CD4-positive, alpha-beta memory T cell (primary cell): ENCODE data around the gene CAMTA1. TPM values are rescaled to one million over a fixed set of nuclear protein-coding genes. Genes with fewer than 3 reads are reported as not detected.
A peak's percentile ranks its signal among the peaks of the same experiment; 100 is the strongest.

Experiments
- CTCF ChIA-PET: fragments of 350-600 bp; sonication (Branson Sonifier 250); formaldehyde crosslinking; loops from one replicate; lab custom pipeline; 2021; ENCODE audit warnings: inconsistent platforms; ENCODE audit not compliant: partially characterized antibody; lab: Charles Lee
- POLR2A ChIA-PET: fragments of 350-600 bp; sonication (Branson Sonifier 250); formaldehyde crosslinking; loops from one replicate; lab custom pipeline; 2021; ENCODE audit not compliant: partially characterized antibody; lab: Charles Lee
- DNase-seq, 5 donors: peaks; one replicate each; pipeline versions ENCODE4 v3.0.0 to v3.0.0-alpha.2; 2020 to 2022; ENCODE audit warnings: mixed read lengths in 1 of 5
- H3K27ac ChIP-seq: one replicate; pipeline ENCODE4 v1.7.0; 2013; ENCODE audit warnings: low read depth, low read length
- H3K27me3 ChIP-seq: 2 replicates; pipeline ENCODE4 v1.7.0; 2013; ENCODE audit warnings: mild to moderate bottlenecking, low read length, moderate library complexity; ENCODE audit not compliant: insufficient read depth
- H3K36me3 ChIP-seq: 2 replicates; pipeline ENCODE4 v1.7.0; 2013; ENCODE audit warnings: mild to moderate bottlenecking, low read length, moderate library complexity; ENCODE audit not compliant: insufficient read depth
- H3K4me1 ChIP-seq: 2 replicates; pipeline ENCODE4 v1.7.0; 2013; ENCODE audit warnings: mild to moderate bottlenecking, low read length, moderate library complexity; ENCODE audit not compliant: insufficient read depth
- H3K4me3 ChIP-seq, 2 donors: one replicate each; pipeline ENCODE4 v1.7.0; 2013; ENCODE audit warnings: low read length in 2 of 2, mild to moderate bottlenecking in 1 of 2
- H3K9me3 ChIP-seq, 2 donors: one replicate each; pipeline ENCODE4 v1.7.0; 2013; ENCODE audit warnings: low read length in 2 of 2, control low read depth in 1 of 2; ENCODE audit not compliant: control insufficient read depth in 1 of 2
- H3K27ac Mint-ChIP-seq, 7 donors: one replicate each; pipeline ENCODE4 v1.8.0; 2020 to 2021; ENCODE audit warnings: mixed read lengths in 7 of 7, mild to moderate bottlenecking in 6 of 7, inconsistent platforms in 3 of 7, moderate library complexity in 3 of 7
- H3K27me3 Mint-ChIP-seq, 2 donors: one replicate each; pipeline ENCODE4 v1.8.0; 2020 to 2021; ENCODE audit warnings: mixed read lengths in 2 of 2
- H3K36me3 Mint-ChIP-seq, 2 donors: one replicate each; pipeline ENCODE4 v1.8.0; 2020 to 2021; ENCODE audit warnings: mixed read lengths in 2 of 2, inconsistent platforms in 1 of 2, mild to moderate bottlenecking in 1 of 2
- H3K4me1 Mint-ChIP-seq, 4 donors: one replicate each; pipeline ENCODE4 v1.8.0; 2020 to 2021; ENCODE audit warnings: mixed read lengths in 4 of 4, mild to moderate bottlenecking in 1 of 4
- H3K4me3 Mint-ChIP-seq, 8 donors: one replicate each; pipeline ENCODE4 v1.8.0; 2020 to 2021; ENCODE audit warnings: mixed read lengths in 8 of 8, mild to moderate bottlenecking in 7 of 8, moderate library complexity in 6 of 8, inconsistent platforms in 3 of 8
- H3K9me3 Mint-ChIP-seq, 8 donors: one replicate each; pipeline ENCODE4 v1.8.0; 2020 to 2021; ENCODE audit warnings: mixed read lengths in 8 of 8, mild to moderate bottlenecking in 5 of 8, inconsistent platforms in 3 of 8, moderate library complexity in 1 of 8
- intact Hi-C: fragments of 100-400 bp; cut with micrococcal nuclease; formaldehyde crosslinking; loops from one replicate; pipeline ENCODE4 v1.15.1; 2023
- polyA plus RNA-seq, 2 donors: library from polyadenylated mRNA; unstranded; fragments of 300-500 nt; fragmentation: Illumina TruSeq; gene quantifications; one replicate each; pipeline ENCODE4 v1.2.3, GENCODE V29; 2021
- total RNA-seq, 2 experiments: library from RNA; stranded (reverse); gene quantifications; one replicate each; pipeline ENCODE4 v1.2.3, GENCODE V29; 2021

The CAMTA1 gene
- total and polyA plus RNA-seq, 4 experiments from 2014 or later = 39.1 to 118 (median 59.9) TPM

GRCh38 chr1:6987940-6988339, 202.7 kb downstream of the CAMTA1 start:
- Histone ChIP-seq H3K4me3 (no peak overlapping the region), H3K27ac (no peak overlapping the region), H3K9me3 (no peaks in the 10 kb centered on the region), H3K4me1 (no peaks in the 10 kb centered on the region), H3K27me3 (no peaks in the 10 kb centered on the region), H3K36me3 (no peaks in the 10 kb centered on the region)
- ChIA-PET CTCF (no interaction called here), POLR2A (no interaction called here)
- H3K27ac Mint-ChIP-seq = no peak overlapping the region
- H3K4me3 Mint-ChIP-seq = no peak overlapping the region
- H3K27me3 Mint-ChIP-seq = peaks cover 18 to 24% of the 10 kb centered on the region in 2 donors
- intact Hi-C loops = no loop called here
- no peak for DNase-seq
- H3K9me3 Mint-ChIP-seq = peaks cover 0 to 4% (median 0%) of the 10 kb centered on the region in 8 donors
- H3K36me3 Mint-ChIP-seq = no peaks in the 10 kb centered on the region
- no peaks in the 10 kb centered on the region for H3K4me1 Mint-ChIP-seq

- H3K36me3 ChIP-seq = no peaks in the 10 kb centered on the region
- intact Hi-C loops = no loop called here
- no peaks in the 10 kb centered on the region for H3K9me3 ChIP-seq
- H3K4me1 Mint-ChIP-seq = no peaks in the 10 kb centered on the region
- POLR2A ChIA-PET = no interaction called here
- H3K27me3 ChIP-seq = no peaks in the 10 kb centered on the region
- no peak overlapping the region for H3K4me3 Mint-ChIP-seq
- CTCF ChIA-PET = no interaction called here
- no peak for DNase-seq
- no peak overlapping the region for H3K27ac Mint-ChIP-seq
- no peak overlapping the region for H3K4me3 ChIP-seq
- no peaks in the 10 kb centered on the region for H3K4me1 ChIP-seq
- H3K27me3 Mint-ChIP-seq = peaks cover 15 to 22% of the 10 kb centered on the region in 2 donors
- peaks cover 0 to 4% (median 0%) of the 10 kb centered on the region in 8 donors for H3K9me3 Mint-ChIP-seq
- H3K36me3 Mint-ChIP-seq = no peaks in the 10 kb centered on the region
- H3K27ac ChIP-seq = no peak overlapping the region
Observed at GRCh38 chr1:6988796-6989195, 203.5 kb downstream of the CAMTA1 start.

- intact Hi-C loops = no loop called here
- no peak overlapping the region for H3K4me3 ChIP-seq
- H3K36me3 Mint-ChIP-seq = no peaks in the 10 kb centered on the region
- ChIA-PET POLR2A (no interaction called here), CTCF (no interaction called here)
- no peaks in the 10 kb centered on the region for H3K4me1 ChIP-seq
- H3K27ac ChIP-seq = no peak overlapping the region
- no peaks in the 10 kb centered on the region for H3K36me3 ChIP-seq
- peaks cover 0 to 6% (median under 1%) of the 10 kb centered on the region in 8 donors for H3K9me3 Mint-ChIP-seq
- H3K9me3 ChIP-seq = no peaks in the 10 kb centered on the region
- H3K27ac Mint-ChIP-seq = no peak overlapping the region
- H3K4me3 Mint-ChIP-seq = no peak overlapping the region
- peaks cover 15 to 27% of the 10 kb centered on the region in 2 donors for H3K27me3 Mint-ChIP-seq
- H3K27me3 ChIP-seq = no peaks in the 10 kb centered on the region
- no peaks in the 10 kb centered on the region for H3K4me1 Mint-ChIP-seq
- no peak for DNase-seq
Observed at GRCh38 chr1:6989212-6990159, 204.2 kb downstream of the CAMTA1 start.

GRCh38 chr1:6991266-6991665, 206.0 kb downstream of the CAMTA1 start:
- no peaks in the 10 kb centered on the region for H3K36me3 Mint-ChIP-seq
- no peaks in the 10 kb centered on the region for H3K36me3 ChIP-seq
- no peak for DNase-seq
- H3K9me3 Mint-ChIP-seq = peaks cover 0 to 6% (median 2%) of the 10 kb centered on the region in 8 donors
- H3K9me3 ChIP-seq = no peaks in the 10 kb centered on the region
- H3K4me1 ChIP-seq = no peaks in the 10 kb centered on the region
- CTCF ChIA-PET = no interaction called here
- intact Hi-C loops = no loop called here
- no peaks in the 10 kb centered on the region for H3K4me1 Mint-ChIP-seq
- H3K4me3 Mint-ChIP-seq = no peak overlapping the region
- no peaks in the 10 kb centered on the region for H3K27me3 ChIP-seq
- H3K27ac Mint-ChIP-seq = no peak overlapping the region
- H3K27me3 Mint-ChIP-seq = peaks cover 12 to 26% of the 10 kb centered on the region in 2 donors
- POLR2A ChIA-PET = no interaction called here
- H3K4me3 ChIP-seq = no peak overlapping the region
- no peak overlapping the region for H3K27ac ChIP-seq

- Histone ChIP-seq H3K4me1 (no peaks in the 10 kb centered on the region), H3K27ac (no peak overlapping the region), H3K4me3 (no peak overlapping the region), H3K9me3 (no peaks in the 10 kb centered on the region), H3K36me3 (no peaks in the 10 kb centered on the region), H3K27me3 (no peaks in the 10 kb centered on the region)
- Mint-ChIP-seq H3K4me3 (no peak overlapping the region), H3K27ac (no peak overlapping the region), H3K9me3 (peaks cover 0 to 4% (median 2%) of the 10 kb centered on the region in 8 donors), H3K36me3 (no peaks in the 10 kb centered on the region), H3K4me1 (no peaks in the 10 kb centered on the region), H3K27me3 (peaks cover 9 to 10% of the 10 kb centered on the region in 2 donors)
- DNase-seq = no peak
- ChIA-PET POLR2A (no interaction called here), CTCF (no interaction called here)
- intact Hi-C loops = no loop called here
Observed at GRCh38 chr1:6995789-6996188, 210.5 kb downstream of the CAMTA1 start.

GRCh38 chr1:6996371-6996770, 211.1 kb downstream of the CAMTA1 start:
- no peak overlapping the region for H3K4me3 ChIP-seq
- H3K36me3 Mint-ChIP-seq = no peaks in the 10 kb centered on the region
- H3K27ac Mint-ChIP-seq = no peak overlapping the region
- H3K36me3 ChIP-seq = no peaks in the 10 kb centered on the region
- no peaks in the 10 kb centered on the region for H3K27me3 ChIP-seq
- CTCF ChIA-PET = no interaction called here
- H3K4me1 Mint-ChIP-seq = no peaks in the 10 kb centered on the region
- intact Hi-C loops = no loop called here
- no peaks in the 10 kb centered on the region for H3K9me3 ChIP-seq
- peaks cover 8 to 13% of the 10 kb centered on the region in 2 donors for H3K27me3 Mint-ChIP-seq
- H3K4me1 ChIP-seq = no peaks in the 10 kb centered on the region
- H3K9me3 Mint-ChIP-seq = peaks cover 0 to 4% (median 2%) of the 10 kb centered on the region in 8 donors
- no peak for DNase-seq
- H3K27ac ChIP-seq = no peak overlapping the region
- no peak overlapping the region for H3K4me3 Mint-ChIP-seq
- POLR2A ChIA-PET = no interaction called here

- Histone ChIP-seq H3K9me3 (no peaks in the 10 kb centered on the region), H3K4me1 (no peaks in the 10 kb centered on the region), H3K4me3 (no peak overlapping the region), H3K36me3 (no peaks in the 10 kb centered on the region), H3K27me3 (no peaks in the 10 kb centered on the region), H3K27ac (no peak overlapping the region)
- intact Hi-C loops = no loop called here
- Mint-ChIP-seq H3K4me3 (no peak overlapping the region), H3K4me1 (no peaks in the 10 kb centered on the region), H3K27ac (peak overlapping the region in 1 of 7 donors; percentile 0), H3K36me3 (no peaks in the 10 kb centered on the region), H3K9me3 (peaks cover 0 to 4% (median 2%) of the 10 kb centered on the region in 8 donors), H3K27me3 (peaks cover 8 to 15% of the 10 kb centered on the region in 2 donors)
- POLR2A ChIA-PET = no interaction called here
- no peak for DNase-seq
- CTCF ChIA-PET = no interaction called here
Observed at GRCh38 chr1:6996866-6997265, 211.6 kb downstream of the CAMTA1 start.
